Measurements from ENCODE around the gene PCDHA1. TPM values are rescaled to one million over a fixed set of nuclear protein-coding genes. Genes with fewer than 3 reads are reported as not detected.
A peak's percentile ranks its signal among the peaks of the same experiment; 100 is the strongest.

Gene PCDHA1
- total and polyA plus RNA-seq, 2 experiments from 2014 or later = 0.81 to 1.6 TPM

DNA sequence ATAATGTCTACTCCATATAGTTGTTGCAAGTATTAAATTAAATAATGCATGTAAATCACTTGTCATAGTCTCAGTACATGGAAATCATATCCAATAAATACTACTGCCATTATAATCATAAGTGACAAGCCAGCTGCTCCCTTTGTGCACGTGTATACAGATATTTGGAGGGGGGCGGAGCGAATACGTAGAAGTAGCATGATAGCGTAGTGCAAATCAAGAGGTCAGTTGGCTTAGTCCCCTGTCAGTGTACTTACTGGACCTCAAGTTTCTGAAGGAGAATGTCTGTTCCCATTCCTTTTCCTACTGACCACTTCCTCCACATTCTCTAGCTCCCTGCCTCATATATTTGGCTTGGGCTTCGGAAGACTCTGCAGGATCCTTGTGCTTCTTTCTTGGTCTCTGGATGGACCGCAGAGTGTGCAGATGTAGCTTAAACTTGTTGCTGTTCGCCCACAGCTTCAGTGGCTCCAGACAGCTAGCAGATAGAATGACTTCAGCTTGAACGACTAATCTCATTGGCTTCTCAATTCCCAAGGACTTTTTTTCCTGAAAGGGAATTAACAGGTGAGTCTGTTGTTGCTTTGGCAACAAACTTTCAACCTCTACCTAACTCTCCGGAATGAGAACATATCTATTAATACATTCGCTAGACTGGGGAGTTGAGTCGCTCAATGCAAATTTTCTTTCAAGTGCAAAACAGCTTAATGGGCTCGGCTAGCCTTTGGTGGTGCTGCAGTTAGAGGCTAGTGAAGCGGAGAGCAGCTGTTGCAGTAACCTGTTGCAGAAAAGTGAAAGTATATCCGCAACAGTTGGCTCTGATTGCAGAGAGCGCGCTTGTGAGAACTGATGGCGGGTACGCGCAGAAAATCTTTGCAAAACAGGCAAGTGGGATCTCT lies 264.9 kb downstream of the PCDHA1 start, which contains the start of gene PCDHB1:
PCDHB1 (plus strand) TSS at position 753 of the 899 bp plus-strand sequence; CDS start at position 850, 97 bp downstream.
- peak within 1 kb of the TSS; percentile 73 for H2AFZ ChIP-seq
- no peaks in the 10 kb centered on the region for H4K20me1 ChIP-seq (replicated peaks; ENCODE audit: insufficient read depth)
- ATAC-seq (peak; percentile 88), DNase-seq (ENCODE audit: low spot score) (peak; percentile 73)
- peak within 1 kb of the TSS; percentile 51 for H3K4me3 ChIP-seq
- no peak within 1 kb of the TSS for H3K27ac ChIP-seq (ENCODE audit: low read depth)
- H3K36me3 ChIP-seq (ENCODE audit: insufficient read depth) = no peaks in the 10 kb centered on the region
- peaks cover 11% of the 10 kb centered on the region; the same call in 1 of the 2 replicates for H3K9me2 ChIP-seq (ENCODE audit: insufficient read depth)
- H3F3A ChIP-seq (replicated peaks; ENCODE audit: low read depth) = no peaks in the 10 kb centered on the region
- H3K4me2 ChIP-seq = peak within 1 kb of the TSS; percentile 79
- H3K4me1 ChIP-seq (ENCODE audit: insufficient read depth) = no peaks in the 10 kb centered on the region
- Mint-ChIP-seq H3K27ac (no peak within 1 kb of the TSS), H3K9me3 (no peaks in the 10 kb centered on the region; the same call in 2 of the 3 replicates), H3K4me1 (peaks cover 17% of the 10 kb centered on the region), H3K4me3 (peak within 1 kb of the TSS; percentile 87), H3K27me3 (ENCODE audit: insufficient read depth, low read depth, poor library complexity) (peaks cover 21% of the 10 kb centered on the region), H3K36me3 (ENCODE audit: low read depth) (no peaks in the 10 kb centered on the region)
- no peaks in the 10 kb centered on the region for H3K79me2 ChIP-seq (replicated peaks; ENCODE audit: insufficient read depth)
- H3K27me3 ChIP-seq (ENCODE audit: insufficient read depth) = peaks cover 55% of the 10 kb centered on the region
- no peak for TF ChIP-seq NANOG (IDR thresholded peaks at IDR 0.05; ENCODE audit: borderline replicate concordance)
- TF ChIP-seq, protein P1, sequence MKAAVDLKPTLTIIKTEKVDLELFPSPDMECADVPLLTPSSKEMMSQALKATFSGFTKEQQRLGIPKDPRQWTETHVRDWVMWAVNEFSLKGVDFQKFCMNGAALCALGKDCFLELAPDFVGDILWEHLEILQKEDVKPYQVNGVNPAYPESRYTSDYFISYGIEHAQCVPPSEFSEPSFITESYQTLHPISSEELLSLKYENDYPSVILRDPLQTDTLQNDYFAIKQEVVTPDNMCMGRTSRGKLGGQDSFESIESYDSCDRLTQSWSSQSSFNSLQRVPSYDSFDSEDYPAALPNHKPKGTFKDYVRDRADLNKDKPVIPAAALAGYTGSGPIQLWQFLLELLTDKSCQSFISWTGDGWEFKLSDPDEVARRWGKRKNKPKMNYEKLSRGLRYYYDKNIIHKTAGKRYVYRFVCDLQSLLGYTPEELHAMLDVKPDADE (IDR thresholded peaks at IDR 0.05) = no peak

- H2AFZ ChIP-seq = peak overlapping the region; percentile 73
- peaks cover 11% of the 10 kb centered on the region; the same call in 1 of the 2 replicates for H3K9me2 ChIP-seq (ENCODE audit: insufficient read depth)
- H3K36me3 ChIP-seq (ENCODE audit: insufficient read depth) = no peaks in the 10 kb centered on the region
- peak overlapping the region; percentile 51 for H3K4me3 ChIP-seq
- ATAC-seq = peak; percentile 84
- peaks cover 17% of the 10 kb centered on the region for H3K4me1 Mint-ChIP-seq
- H3K9me3 Mint-ChIP-seq = no peaks in the 10 kb centered on the region; the same call in 2 of the 3 replicates
- H3K27me3 Mint-ChIP-seq (ENCODE audit: insufficient read depth, low read depth, poor library complexity) = peaks cover 21% of the 10 kb centered on the region
- no peaks in the 10 kb centered on the region for H3K79me2 ChIP-seq (replicated peaks; ENCODE audit: insufficient read depth)
- H3K4me2 ChIP-seq = peak overlapping the region; percentile 79
- peak overlapping the region; percentile 87 for H3K4me3 Mint-ChIP-seq
- peaks cover 55% of the 10 kb centered on the region for H3K27me3 ChIP-seq (ENCODE audit: insufficient read depth)
- DNase-seq (ENCODE audit: low spot score) = peak; percentile 70
- no peaks in the 10 kb centered on the region for H4K20me1 ChIP-seq (replicated peaks; ENCODE audit: insufficient read depth)
- no peaks in the 10 kb centered on the region for H3K4me1 ChIP-seq (ENCODE audit: insufficient read depth)
- no peak overlapping the region for H3K27ac ChIP-seq (ENCODE audit: low read depth)
- H3F3A ChIP-seq (replicated peaks; ENCODE audit: low read depth) = no peaks in the 10 kb centered on the region
- no peaks in the 10 kb centered on the region for H3K36me3 Mint-ChIP-seq (ENCODE audit: low read depth)
- H3K27ac Mint-ChIP-seq = no peak overlapping the region
- no peak for TF ChIP-seq JUNB (IDR thresholded peaks at IDR 0.05; ENCODE audit: unreplicated experiment)
- TF ChIP-seq POLR2AphosphoS5 (IDR thresholded peaks at IDR 0.05; ENCODE audit: low read depth) = peak; percentile 30; the same call in 1 of the 2 replicates
- no peak for TF ChIP-seq ZNF462 (CRISPR knock-in tag; IDR thresholded peaks at IDR 0.05)
- no peak for TF ChIP-seq CREB1 (CRISPR knock-in tag; IDR thresholded peaks at IDR 0.05; ENCODE audit: low read depth)
- no peak for TF ChIP-seq REST (IDR thresholded peaks at IDR 0.05; ENCODE audit: unreplicated experiment)
- no peak for TF ChIP-seq EZH2 (IDR thresholded peaks at IDR 0.05; ENCODE audit: low read depth, unreplicated experiment)
These were observed 265.6 kb downstream of the PCDHA1 start for GRCh38 chr5:141051521-141051866.
